Loucy (cell line): ENCODE data around the gene SPATA3.

Source experiments
- H2AFZ ChIP-seq: fragments of 200-600 bp; sonication (generic); 2 replicates; pipeline ENCODE4 v1.6.0; 2016; ENCODE audit warnings: antibody characterized with exemption, mild to moderate bottlenecking, low read length, moderate library complexity
- H3F3A ChIP-seq: fragments of 200-600 bp; 2 replicates; pipeline ENCODE4 v1.6.0; 2016; ENCODE audit warnings: antibody characterized with exemption, low read depth, mild to moderate bottlenecking
- H3K27me3 ChIP-seq: fragments of 200-600 bp; sonication (generic); 2 replicates; pipeline ENCODE4 v1.6.1; 2014; ENCODE audit warnings: low read length, mild to moderate bottlenecking; ENCODE audit not compliant: insufficient read depth, poor library complexity, severe bottlenecking
- H3K36me3 ChIP-seq: fragments of 200-600 bp; sonication (generic); 2 replicates; pipeline ENCODE4 v1.6.1; 2016; ENCODE audit warnings: low read length; ENCODE audit not compliant: insufficient read depth
- H3K4me1 ChIP-seq: fragments of 200-600 bp; sonication (generic); 2 replicates; pipeline ENCODE4 v1.5.1; 2014; ENCODE audit warnings: low read length, mild to moderate bottlenecking; ENCODE audit not compliant: insufficient read depth, poor library complexity, severe bottlenecking
- H3K4me2 ChIP-seq: fragments of 200-600 bp; sonication (generic); 2 replicates; pipeline ENCODE4 v1.6.0; 2014; ENCODE audit warnings: antibody characterized with exemption, low read length, low read depth, mild to moderate bottlenecking; ENCODE audit not compliant: poor library complexity, severe bottlenecking
- H3K4me3 ChIP-seq: fragments of 200-600 bp; sonication (generic); 2 replicates; pipeline ENCODE4 v1.5.1; 2014; ENCODE audit warnings: low read length, mild to moderate bottlenecking, mixed read lengths; ENCODE audit not compliant: poor library complexity, severe bottlenecking
- H3K79me2 ChIP-seq: fragments of 200-600 bp; sonication (generic); 2 replicates; pipeline ENCODE4 v1.6.1; 2014; ENCODE audit warnings: low read length; ENCODE audit not compliant: insufficient read depth
- H3K9ac ChIP-seq: fragments of 200-600 bp; sonication (generic); 2 replicates; pipeline ENCODE4 v1.6.0; 2014; ENCODE audit warnings: mild to moderate bottlenecking, low read depth, low read length, moderate library complexity; ENCODE audit not compliant: poor library complexity, severe bottlenecking
- H3K9me2 ChIP-seq: fragments of 200-600 bp; sonication (generic); replicated peaks from 2 replicates; pipeline ENCODE4 v1.6.1; 2016; ENCODE audit warnings: low read depth, low read length, mixed read lengths
- H3K9me3 ChIP-seq: fragments of 200-600 bp; sonication (generic); 2 replicates; pipeline ENCODE4 v1.6.1; 2014; ENCODE audit warnings: mild to moderate bottlenecking, antibody characterized with exemption, low read length, low read depth; ENCODE audit not compliant: insufficient read depth
- H4K20me1 ChIP-seq: fragments of 200-600 bp; sonication (generic); 2 replicates; pipeline ENCODE4 v1.6.0; 2014; ENCODE audit warnings: antibody characterized with exemption, low read length, mild to moderate bottlenecking; ENCODE audit not compliant: insufficient read depth, poor library complexity, severe bottlenecking
- CTCF ChIP-seq: fragments of 200-600 bp; sonication (generic); conservative IDR thresholded peaks from 2 replicates; pipeline ENCODE4 v1.5.1; 2014; ENCODE audit warnings: mild to moderate bottlenecking, antibody characterized with exemption, low read length
- EZH2phosphoT487 ChIP-seq: fragments of 200-600 bp; IDR thresholded peaks from 2 replicates; pipeline ENCODE4 v1.6.1; 2018; ENCODE audit warnings: antibody characterized with exemption, mild to moderate bottlenecking, moderate library complexity, borderline replicate concordance

SPATA3 gene

DNA sequence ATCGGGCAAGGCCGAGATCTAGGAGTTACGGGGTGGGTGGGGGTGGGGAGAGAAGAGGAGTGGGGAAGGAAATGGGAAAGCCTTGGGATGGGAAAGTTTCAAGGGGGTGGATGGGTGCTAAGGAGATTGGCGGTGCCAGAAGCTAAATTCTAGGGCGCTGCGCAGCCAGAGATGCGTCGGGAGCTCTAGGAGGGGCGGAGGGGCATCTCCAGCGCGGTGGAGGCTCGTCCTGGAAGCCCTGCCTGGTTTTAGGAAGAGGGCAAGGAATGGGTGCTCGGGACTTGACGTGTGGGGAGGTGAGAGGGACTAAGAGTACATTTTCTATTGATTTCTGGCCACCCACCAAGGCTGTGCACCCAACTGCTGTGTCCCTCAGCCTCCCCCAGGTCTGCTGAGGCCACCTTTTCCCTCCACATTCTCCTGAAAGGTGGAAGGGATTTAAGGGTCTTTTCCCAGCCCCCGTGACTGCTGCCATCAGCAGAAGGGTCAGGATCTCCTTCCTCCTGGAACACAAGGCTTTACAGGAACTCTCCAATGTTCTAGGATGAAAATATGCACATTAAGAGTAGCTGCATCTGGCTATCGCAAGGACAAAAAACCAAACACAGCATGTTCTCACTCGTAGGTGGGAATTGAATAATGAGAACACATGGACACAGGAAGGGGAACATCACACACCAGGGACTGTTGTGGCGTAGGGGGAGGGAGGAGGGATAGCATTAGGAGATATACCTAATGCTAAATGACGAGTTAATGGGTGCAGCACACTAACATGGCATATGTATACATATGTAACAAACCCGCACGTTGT is 42.8 kb downstream of the SPATA3 start:
- H3K36me3 ChIP-seq, result no peaks in the 10 kb centered on the region
- H3K4me1 ChIP-seq, result no peaks in the 10 kb centered on the region
- H3K9ac ChIP-seq, result no peak overlapping the region
- no peaks in the 10 kb centered on the region for H3K9me3 ChIP-seq
- no peak overlapping the region for H3K4me3 ChIP-seq
- no peak for TF ChIP-seq CTCF
- no peak for TF ChIP-seq EZH2phosphoT487
- H3K9me2 ChIP-seq, result no peaks in the 10 kb centered on the region
- no peak overlapping the region for H2AFZ ChIP-seq
- H4K20me1 ChIP-seq, result no peaks in the 10 kb centered on the region
- no peaks in the 10 kb centered on the region for H3K27me3 ChIP-seq
- H3K4me2 ChIP-seq, result no peak overlapping the region
- no peaks in the 10 kb centered on the region for H3K79me2 ChIP-seq
- H3F3A ChIP-seq, result no peaks in the 10 kb centered on the region

- Histone ChIP-seq H3K36me3 (no peaks in the 10 kb centered on the region), H3K4me3 (no peak overlapping the region), H2AFZ (no peak overlapping the region), H3K9me2 (no peaks in the 10 kb centered on the region), H3K79me2 (no peaks in the 10 kb centered on the region), H4K20me1 (no peaks in the 10 kb centered on the region), H3K9ac (no peak overlapping the region), H3K27me3 (no peaks in the 10 kb centered on the region), H3K4me1 (no peaks in the 10 kb centered on the region), H3F3A (no peaks in the 10 kb centered on the region), H3K9me3 (no peaks in the 10 kb centered on the region), H3K4me2 (no peak overlapping the region)
- no peak for TF ChIP-seq CTCF
- no peak for TF ChIP-seq EZH2phosphoT487
Measured at GRCh38 chr2:231039294-231039664, 43.4 kb downstream of the SPATA3 start.

- TF ChIP-seq CTCF, result no peak
- H3K9me3 ChIP-seq, result no peaks in the 10 kb centered on the region
- no peaks in the 10 kb centered on the region for H3K4me1 ChIP-seq
- 0 out of 2 replicates have a peak overlapping the region, but pooled peaks have one; percentile 20 for H2AFZ ChIP-seq
- no peaks in the 10 kb centered on the region for H3K9me2 ChIP-seq
- no peak overlapping the region for H3K4me2 ChIP-seq
- no peaks in the 10 kb centered on the region for H3K27me3 ChIP-seq
- H3K36me3 ChIP-seq, result no peaks in the 10 kb centered on the region
- H4K20me1 ChIP-seq, result no peaks in the 10 kb centered on the region
- H3F3A ChIP-seq, result no peaks in the 10 kb centered on the region
- H3K9ac ChIP-seq, result no peak overlapping the region
- H3K79me2 ChIP-seq, result no peaks in the 10 kb centered on the region
- H3K4me3 ChIP-seq, result no peak overlapping the region
Measured at GRCh38 chr2:231039821-231040364, 44.0 kb downstream of the SPATA3 start.
